CD4-positive, CD25-positive, alpha-beta regulatory T cell (primary cell): ENCODE results near the gene ZNF503. TPM values are rescaled to one million over a fixed set of nuclear protein-coding genes. Genes with fewer than 3 reads are reported as not detected.

Source experiments
- ATAC-seq, 2 donors: fragments of 150-1000 bp; cut with Tn5 transposase; one replicate each; pipeline ENCODE4 v1.10.0; 2021; ENCODE audit warnings: low read depth in 2 of 2, moderate number of reproducible peaks in 2 of 2, moderate library complexity in 1 of 2
- DNase-seq, 3 donors: peaks; one replicate each; pipeline versions ENCODE4 v3.0.0 to v3.0.0-alpha.2; 2012 to 2022; ENCODE audit warnings: mixed read lengths in 1 of 3
- H3K27ac ChIP-seq: one replicate; pipeline ENCODE4 v1.7.0; 2013; ENCODE audit warnings: mild to moderate bottlenecking, low read length; ENCODE audit not compliant: insufficient read depth, poor library complexity, severe bottlenecking
- H3K27me3 ChIP-seq: one replicate; pipeline ENCODE4 v1.7.0; 2013; ENCODE audit warnings: low read length; ENCODE audit not compliant: control insufficient read depth, insufficient read depth
- H3K36me3 ChIP-seq: one replicate; pipeline ENCODE4 v1.7.0; 2013; ENCODE audit warnings: mild to moderate bottlenecking, low read length, moderate library complexity; ENCODE audit not compliant: control insufficient read depth, insufficient read depth
- H3K4me1 ChIP-seq: 2 replicates; pipeline ENCODE4 v1.7.0; 2013; ENCODE audit warnings: mild to moderate bottlenecking, low read length; ENCODE audit not compliant: insufficient read depth, control insufficient read depth, poor library complexity, severe bottlenecking
- H3K4me3 ChIP-seq: one replicate; pipeline ENCODE4 v1.7.0; 2013; ENCODE audit warnings: low read depth, mild to moderate bottlenecking, low read length, moderate library complexity
- H3K9me3 ChIP-seq, 2 experiments: 1 replicate in 1 of 2; 2 replicates in 1 of 2; pipeline ENCODE4 v1.7.0; 2013; ENCODE audit warnings: low read length in 2 of 2, mild to moderate bottlenecking in 1 of 2, moderate library complexity in 1 of 2; ENCODE audit not compliant: control insufficient read depth in 2 of 2
- H3K27ac Mint-ChIP-seq, 3 donors: one replicate each; pipeline ENCODE4 v1.8.0; 2020 to 2022; ENCODE audit warnings: mild to moderate bottlenecking in 3 of 3, mixed read lengths in 3 of 3, moderate library complexity in 2 of 3
- H3K27me3 Mint-ChIP-seq: one replicate; pipeline ENCODE4 v1.8.0; 2022; ENCODE audit warnings: mild to moderate bottlenecking, mixed read lengths
- H3K36me3 Mint-ChIP-seq: one replicate; pipeline ENCODE4 v1.8.0; 2020; ENCODE audit warnings: mixed read lengths
- H3K4me1 Mint-ChIP-seq, 4 donors: one replicate each; pipeline ENCODE4 v1.8.0; 2020 to 2022; ENCODE audit warnings: mixed read lengths in 4 of 4, mild to moderate bottlenecking in 1 of 4
- H3K4me3 Mint-ChIP-seq, 4 donors: one replicate each; pipeline ENCODE4 v1.8.0; 2020 to 2022; ENCODE audit warnings: mild to moderate bottlenecking in 4 of 4, mixed read lengths in 4 of 4, moderate library complexity in 3 of 4
- H3K9me3 Mint-ChIP-seq, 7 donors: one replicate each; pipeline ENCODE4 v1.8.0; 2020 to 2022; ENCODE audit warnings: mixed read lengths in 7 of 7, mild to moderate bottlenecking in 3 of 7, moderate library complexity in 2 of 7
- polyA plus RNA-seq, 4 donors: library from polyadenylated mRNA; unstranded; fragments of 300-500 nt; fragmentation: Illumina TruSeq; gene quantifications; one replicate each; pipeline ENCODE4 v1.2.3, GENCODE V29; 2021
- total RNA-seq: library from RNA; stranded (reverse); gene quantifications from one replicate; pipeline ENCODE4 v1.2.3, GENCODE V29; 2022

Gene ZNF503
- total and polyA plus RNA-seq, 5 donors from 2014 or later, result not detected

DNA sequence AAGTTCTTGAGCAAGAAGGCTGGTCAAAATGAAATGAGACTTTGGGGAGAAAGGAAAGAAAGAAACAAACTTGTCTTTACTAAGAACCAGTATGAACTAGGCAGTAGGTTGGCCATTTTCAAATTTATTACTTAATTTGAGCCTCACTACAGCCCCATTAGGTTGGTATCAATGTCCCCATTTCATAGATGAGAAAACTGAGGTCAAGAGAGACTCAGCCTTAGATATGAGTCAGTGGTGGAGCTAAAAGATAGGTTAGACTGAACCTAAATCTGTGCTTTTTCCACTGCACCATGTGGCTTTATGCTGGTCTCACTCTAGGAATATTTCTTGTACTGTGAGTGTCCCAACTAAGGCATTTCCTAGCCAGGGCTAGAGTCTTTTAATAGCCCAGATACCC, 8.8 kb downstream of the ZNF503 start:
- Mint-ChIP-seq H3K4me3 (no peak overlapping the region), H3K27ac (no peak overlapping the region), H3K36me3 (peaks cover 6% of the 10 kb centered on the region), H3K9me3 (peaks cover 0 to 8% (median 1%) of the 10 kb centered on the region in 7 donors), H3K4me1 (peaks cover 0 to 10% (median 4%) of the 10 kb centered on the region in 4 donors), H3K27me3 (peaks cover 50% of the 10 kb centered on the region)
- no peaks in the 10 kb centered on the region for H3K36me3 ChIP-seq
- H3K27me3 ChIP-seq, result peaks cover 10% of the 10 kb centered on the region
- ATAC-seq (no peak), DNase-seq (no peak)
- no peaks in the 10 kb centered on the region for H3K4me1 ChIP-seq
- H3K27ac ChIP-seq, result no peak overlapping the region
- no peak overlapping the region for H3K4me3 ChIP-seq
- no peaks in the 10 kb centered on the region for H3K9me3 ChIP-seq

GRCh38 chr10:75392271-75392670, 9.3 kb downstream of the ZNF503 start:
- Mint-ChIP-seq H3K4me1 (peaks cover 0 to 8% (median 4%) of the 10 kb centered on the region in 4 donors), H3K4me3 (no peak overlapping the region), H3K9me3 (peaks cover 0 to 6% (median 1%) of the 10 kb centered on the region in 7 donors), H3K27ac (no peak overlapping the region), H3K27me3 (peaks cover 45% of the 10 kb centered on the region), H3K36me3 (peaks cover 6% of the 10 kb centered on the region)
- no peak for ATAC-seq
- Histone ChIP-seq H3K4me1 (no peaks in the 10 kb centered on the region), H3K27me3 (peaks cover 10% of the 10 kb centered on the region), H3K4me3 (no peak overlapping the region), H3K9me3 (no peaks in the 10 kb centered on the region), H3K36me3 (no peaks in the 10 kb centered on the region), H3K27ac (no peak overlapping the region)
- DNase-seq, result no peak

- no peak overlapping the region for H3K4me3 Mint-ChIP-seq
Observed at GRCh38 chr10:75390178-75390577, 11.4 kb downstream of the ZNF503 start.

GRCh38 chr10:75388082-75388481, 13.5 kb downstream of the ZNF503 start:
- Mint-ChIP-seq H3K36me3 (no peaks in the 10 kb centered on the region), H3K27ac (no peak overlapping the region), H3K27me3 (peaks cover 40% of the 10 kb centered on the region), H3K9me3 (peaks cover 0 to 5% (median 2%) of the 10 kb centered on the region in 7 donors), H3K4me3 (no peak overlapping the region), H3K4me1 (no peaks in the 10 kb centered on the region)
- DNase-seq (no peak), ATAC-seq (no peak)
- Histone ChIP-seq H3K4me3 (no peak overlapping the region), H3K27me3 (no peaks in the 10 kb centered on the region), H3K36me3 (no peaks in the 10 kb centered on the region), H3K4me1 (no peaks in the 10 kb centered on the region), H3K27ac (no peak overlapping the region), H3K9me3 (peaks cover 0 to 2% of the 10 kb centered on the region in 2 experiments)

More at GRCh38 chr10:75390178-75390577, 11.4 kb downstream of the ZNF503 start:
- H3K27ac ChIP-seq, result no peak overlapping the region
- H3K27me3 ChIP-seq, result peaks cover 10% of the 10 kb centered on the region
- no peaks in the 10 kb centered on the region for H3K36me3 ChIP-seq
- Mint-ChIP-seq H3K9me3 (peaks cover 2 to 6% (median 4%) of the 10 kb centered on the region in 7 donors), H3K27me3 (peaks cover 51% of the 10 kb centered on the region), H3K27ac (no peak overlapping the region), H3K4me1 (peaks cover 0 to 8% (median 4%) of the 10 kb centered on the region in 4 donors), H3K36me3 (peaks cover 6% of the 10 kb centered on the region)
- no peak for ATAC-seq
- peaks cover 0 to 2% of the 10 kb centered on the region in 2 experiments for H3K9me3 ChIP-seq
- no peak overlapping the region for H3K4me3 ChIP-seq
- no peak for DNase-seq
- H3K4me1 ChIP-seq, result no peaks in the 10 kb centered on the region

DNA sequence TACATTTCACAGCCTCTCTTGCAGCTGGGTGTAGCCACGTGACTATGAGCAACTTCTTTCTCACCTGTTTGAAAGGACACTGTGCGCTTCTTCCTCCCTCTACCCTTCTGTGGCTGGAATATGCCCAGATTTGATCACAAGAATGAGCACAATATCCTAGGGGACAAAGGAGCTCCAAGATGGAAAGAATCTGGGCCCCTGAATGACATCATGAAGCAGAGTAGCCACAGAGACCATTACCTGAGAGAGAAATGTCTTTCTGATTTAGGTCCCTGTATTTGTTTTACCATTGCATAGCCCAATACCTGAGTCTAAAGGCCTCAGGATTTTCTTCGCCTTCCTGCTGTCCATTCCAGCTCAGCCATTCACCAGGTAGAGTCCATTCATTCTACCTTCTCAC, 15.4 kb downstream of the ZNF503 start:
- peaks cover 0 to 5% (median 2%) of the 10 kb centered on the region in 7 donors for H3K9me3 Mint-ChIP-seq
- H3K36me3 Mint-ChIP-seq, result no peaks in the 10 kb centered on the region
- Histone ChIP-seq H3K27ac (no peak overlapping the region), H3K4me1 (no peaks in the 10 kb centered on the region), H3K4me3 (no peak overlapping the region), H3K9me3 (peaks cover 0 to 2% of the 10 kb centered on the region in 2 experiments), H3K36me3 (no peaks in the 10 kb centered on the region), H3K27me3 (no peaks in the 10 kb centered on the region)
- DNase-seq, result no peak
- no peak overlapping the region for H3K27ac Mint-ChIP-seq
- no peak overlapping the region for H3K4me3 Mint-ChIP-seq
- no peaks in the 10 kb centered on the region for H3K4me1 Mint-ChIP-seq
- H3K27me3 Mint-ChIP-seq, result peaks cover 29% of the 10 kb centered on the region
- ATAC-seq, result no peak

GRCh38 chr10:75379817-75380216, 21.7 kb downstream of the ZNF503 start:
- Mint-ChIP-seq H3K36me3 (no peaks in the 10 kb centered on the region), H3K9me3 (peaks cover 0 to 2% (median 0%) of the 10 kb centered on the region in 7 donors), H3K4me3 (no peak overlapping the region), H3K4me1 (no peaks in the 10 kb centered on the region), H3K27me3 (peaks cover 26% of the 10 kb centered on the region), H3K27ac (no peak overlapping the region)
- Histone ChIP-seq H3K27ac (no peak overlapping the region), H3K4me1 (no peaks in the 10 kb centered on the region), H3K9me3 (no peaks in the 10 kb centered on the region), H3K4me3 (no peak overlapping the region), H3K27me3 (no peaks in the 10 kb centered on the region), H3K36me3 (no peaks in the 10 kb centered on the region)
- ATAC-seq (no peak), DNase-seq (no peak)

DNA sequence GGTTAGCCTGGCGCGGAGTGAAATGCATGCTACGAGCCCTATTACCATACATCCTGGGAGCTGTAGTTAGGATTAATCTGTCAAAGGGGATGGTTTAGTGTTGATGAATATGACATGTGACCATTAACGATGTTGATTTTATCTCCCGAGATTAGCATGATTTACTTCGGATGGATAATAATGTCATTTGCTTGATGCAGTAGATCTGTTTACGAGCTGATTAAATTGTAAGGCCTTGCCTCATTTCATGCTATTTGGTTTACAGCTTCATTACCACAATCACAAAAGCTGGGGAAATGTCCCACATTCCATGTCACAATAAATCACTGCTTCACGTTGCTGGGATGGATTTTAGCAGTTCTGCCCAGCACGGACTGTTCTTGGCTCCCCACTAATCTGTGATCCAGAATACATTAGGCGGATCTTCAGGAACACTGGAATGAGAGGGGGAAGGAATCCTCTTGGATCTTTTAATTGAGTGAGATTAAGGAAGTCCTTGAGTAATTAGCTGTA, 22.3 kb downstream of the ZNF503 start:
- no peak overlapping the region for H3K27ac ChIP-seq
- H3K4me1 Mint-ChIP-seq, result no peaks in the 10 kb centered on the region
- no peak for ATAC-seq
- H3K4me1 ChIP-seq, result no peaks in the 10 kb centered on the region
- no peak overlapping the region for H3K27ac Mint-ChIP-seq
- no peaks in the 10 kb centered on the region for H3K36me3 ChIP-seq
- H3K4me3 Mint-ChIP-seq, result no peak overlapping the region
- H3K36me3 Mint-ChIP-seq, result no peaks in the 10 kb centered on the region
- DNase-seq, result no peak
- peaks cover 0 to 2% (median 0%) of the 10 kb centered on the region in 7 donors for H3K9me3 Mint-ChIP-seq
- no peak overlapping the region for H3K4me3 ChIP-seq
- H3K9me3 ChIP-seq, result no peaks in the 10 kb centered on the region
- no peaks in the 10 kb centered on the region for H3K27me3 ChIP-seq
- H3K27me3 Mint-ChIP-seq, result peaks cover 26% of the 10 kb centered on the region

- no peaks in the 10 kb centered on the region for H3K9me3 ChIP-seq
- H3K4me3 ChIP-seq, result no peak overlapping the region
- no peak for ATAC-seq
- H3K4me1 ChIP-seq, result no peaks in the 10 kb centered on the region
- H3K9me3 Mint-ChIP-seq, result peaks cover 0 to 4% (median 0%) of the 10 kb centered on the region in 7 donors
- no peaks in the 10 kb centered on the region for H3K36me3 Mint-ChIP-seq
- H3K27me3 ChIP-seq, result no peaks in the 10 kb centered on the region
- no peaks in the 10 kb centered on the region for H3K4me1 Mint-ChIP-seq
- DNase-seq, result no peak
- H3K27ac Mint-ChIP-seq, result no peak overlapping the region
- H3K27ac ChIP-seq, result no peak overlapping the region
- peaks cover 21% of the 10 kb centered on the region for H3K27me3 Mint-ChIP-seq
- no peaks in the 10 kb centered on the region for H3K36me3 ChIP-seq
- H3K4me3 Mint-ChIP-seq, result no peak overlapping the region
Observed at GRCh38 chr10:75378379-75378778, 23.2 kb downstream of the ZNF503 start.
